Neuronal stem cell (in vitro differentiated cells): ENCODE results near the gene PLXNB2.
A peak's percentile ranks its signal among the peaks of the same experiment; 100 is the strongest.

Experiments
- DNase-seq: peaks from one replicate; pipeline ENCODE4 v3.0.0-alpha.2; 2013; ENCODE audit warnings: low spot score
- H2AFZ ChIP-seq: one replicate; pipeline ENCODE4 v1.6.1; 2013; ENCODE audit warnings: mild to moderate bottlenecking, low read length, inconsistent platforms
- H2AK5ac ChIP-seq: 2 replicates; pipeline ENCODE4 v1.6.1; 2013; ENCODE audit warnings: low read depth, mild to moderate bottlenecking, inconsistent platforms, low read length, moderate library complexity, mixed read lengths
- H2BK120ac ChIP-seq: 2 replicates; pipeline ENCODE4 v1.6.1; 2013; ENCODE audit warnings: low read depth, mild to moderate bottlenecking, inconsistent platforms, low read length, moderate library complexity, mixed read lengths
- H2BK12ac ChIP-seq: one replicate; pipeline ENCODE4 v1.6.1; 2013; ENCODE audit warnings: low read length, inconsistent platforms
- H2BK15ac ChIP-seq: 2 replicates; pipeline ENCODE4 v1.6.1; 2013; ENCODE audit warnings: mild to moderate bottlenecking, low read length, inconsistent platforms, mixed read lengths
- H2BK5ac ChIP-seq: one replicate; pipeline ENCODE4 v1.6.1; 2013; ENCODE audit warnings: inconsistent platforms, mild to moderate bottlenecking, low read length, moderate library complexity
- H3K14ac ChIP-seq: one replicate; pipeline ENCODE4 v1.6.1; 2013; ENCODE audit warnings: low read length, inconsistent platforms
- H3K18ac ChIP-seq: 2 replicates; pipeline ENCODE4 v1.6.1; 2013; ENCODE audit warnings: low read length, inconsistent platforms
- H3K23ac ChIP-seq: 2 replicates; pipeline ENCODE4 v1.6.1; 2013; ENCODE audit warnings: low read depth, mild to moderate bottlenecking, mixed read lengths, low read length, inconsistent platforms; ENCODE audit not compliant: poor library complexity
- H3K27ac ChIP-seq: replicated peaks from 3 replicates; pipeline ENCODE4 v1.5.1; 2013; ENCODE audit warnings: low read length, inconsistent platforms
- H3K27me3 ChIP-seq, 3 experiments: 2 replicates each; pipeline ENCODE4 v1.6.1; 2013; ENCODE audit warnings: low read length in 3 of 3, mild to moderate bottlenecking in 2 of 3, inconsistent platforms in 1 of 3, low read depth in 1 of 3, mixed read lengths in 1 of 3, moderate library complexity in 1 of 3; ENCODE audit not compliant: control insufficient read depth in 3 of 3, insufficient read depth in 3 of 3
- H3K36me3 ChIP-seq, 2 donors: replicated peaks in 1 of 2; 2 replicates each; pipeline ENCODE4 v1.6.1; 2013; ENCODE audit warnings: low read length in 2 of 2; ENCODE audit not compliant: control insufficient read depth in 2 of 2, insufficient read depth in 2 of 2
- H3K4ac ChIP-seq: 2 replicates; pipeline ENCODE4 v1.6.1; 2013; ENCODE audit warnings: inconsistent platforms, mild to moderate bottlenecking, low read length, moderate library complexity
- H3K4me1 ChIP-seq, 2 donors: 1 replicate in 1 of 2; 2 replicates in 1 of 2; pipeline ENCODE4 v1.6.1; 2013; ENCODE audit warnings: low read length in 2 of 2, low read depth in 1 of 2; ENCODE audit not compliant: control insufficient read depth in 2 of 2, insufficient read depth in 1 of 2
- H3K4me2 ChIP-seq: one replicate; pipeline ENCODE4 v1.6.1; 2013; ENCODE audit warnings: mild to moderate bottlenecking, low read length, inconsistent platforms; ENCODE audit not compliant: insufficient read depth, poor library complexity, severe bottlenecking
- H3K4me3 ChIP-seq, 2 donors: 2 replicates each; pipeline ENCODE4 v1.5.1; 2013; ENCODE audit warnings: low read length in 2 of 2, mild to moderate bottlenecking in 2 of 2, inconsistent platforms in 1 of 2, moderate library complexity in 1 of 2
- H3K79me1 ChIP-seq: one replicate; pipeline ENCODE4 v1.6.1; 2013; ENCODE audit warnings: low read depth, mild to moderate bottlenecking, inconsistent platforms, low read length, moderate library complexity
- H3K9ac ChIP-seq: one replicate; pipeline ENCODE4 v1.6.1; 2013; ENCODE audit warnings: mild to moderate bottlenecking, low read depth, low read length, inconsistent platforms; ENCODE audit not compliant: poor library complexity
- H3K9me3 ChIP-seq, 2 donors: replicated peaks in 1 of 2; 2 replicates each; pipeline versions ENCODE3 to v1.6.1; 2013; ENCODE audit warnings: low read length in 2 of 2, mild to moderate bottlenecking in 2 of 2, inconsistent platforms in 1 of 2, low read depth in 1 of 2, mixed read lengths in 1 of 2, moderate library complexity in 1 of 2; ENCODE audit not compliant: control insufficient read depth in 2 of 2, insufficient read depth in 1 of 2
- H4K8ac ChIP-seq: one replicate; pipeline ENCODE4 v1.6.1; 2013; ENCODE audit warnings: low read depth, mild to moderate bottlenecking, inconsistent platforms, low read length, moderate library complexity
- H4K91ac ChIP-seq: one replicate; pipeline ENCODE4 v1.6.1; 2013; ENCODE audit warnings: low read length, low read depth, mild to moderate bottlenecking, inconsistent platforms; ENCODE audit not compliant: poor library complexity
- WGBS, 2 donors: extraction: QIAGEN DNeasy Blood & Tissue Kit; methylation state at CpG; one replicate each; pipeline ENCODE4 v1.1.7; 2013; ENCODE audit warnings: missing lambda C conversion rate in 2 of 2, mixed read lengths in 1 of 2; ENCODE audit not compliant: insufficient read length in 2 of 2, insufficient replicate concordance in 1 of 2; ENCODE audit errors: extremely low coverage in 2 of 2; 5-methylcytosine and 5-hydroxymethylcytosine counted together

The PLXNB2 gene

GRCh38 chr22:50249341-50250248, 57.9 kb downstream of the PLXNB2 start:
- peak overlapping the region; percentile 99 for H3K14ac ChIP-seq
- H2BK120ac ChIP-seq: no peak overlapping the region
- no peak overlapping the region for H4K8ac ChIP-seq
- WGBS, 2 donors: no CpG with 5 or more reads among the region's 32 CpGs
- H4K91ac ChIP-seq: no peak overlapping the region
- peak overlapping the region; percentile 75 for H2BK5ac ChIP-seq
- H3K9ac ChIP-seq: peak overlapping the region; percentile 91
- H3K9me3 ChIP-seq: no peaks in the 10 kb centered on the region
- no peak overlapping the region for H2AFZ ChIP-seq
- H3K79me1 ChIP-seq: peaks cover 24% of the 10 kb centered on the region
- H3K27ac ChIP-seq: no peak overlapping the region
- H3K4me2 ChIP-seq: peak overlapping the region; percentile 98
- no peak for DNase-seq
- H2BK15ac ChIP-seq: peak overlapping the region; percentile 94
- H2BK12ac ChIP-seq: peak overlapping the region; percentile 58
- H3K18ac ChIP-seq: peak overlapping the region; percentile 91
- H3K27me3 ChIP-seq: no peaks in the 10 kb centered on the region
- peak overlapping the region; percentile 37 for H3K4ac ChIP-seq
- H3K4me3 ChIP-seq: peak overlapping the region; percentile 12 to 72
- H2AK5ac ChIP-seq: peak overlapping the region; percentile 100
- H3K4me1 ChIP-seq: peaks cover 21 to 22% of the 10 kb centered on the region in 2 donors
- peaks cover 25 to 54% of the 10 kb centered on the region in 2 donors for H3K36me3 ChIP-seq
- H3K23ac ChIP-seq: peak overlapping the region; percentile 97

- H2AFZ ChIP-seq: no peak overlapping the region
- H3K9me3 ChIP-seq: no peaks in the 10 kb centered on the region
- peak overlapping the region; percentile 82 for H4K8ac ChIP-seq
- H3K36me3 ChIP-seq: peaks cover 22 to 46% of the 10 kb centered on the region in 2 donors
- peak overlapping the region; percentile 73 for H2BK12ac ChIP-seq
- H3K23ac ChIP-seq: peak overlapping the region; percentile 73
- peaks cover 28 to 33% of the 10 kb centered on the region in 2 donors for H3K4me1 ChIP-seq
- H2AK5ac ChIP-seq: peak overlapping the region; percentile 75
- peak overlapping the region; percentile 94 for H4K91ac ChIP-seq
- WGBS, 2 donors: no CpG with 5 or more reads among the region's 29 CpGs
- H3K18ac ChIP-seq: no peak overlapping the region
- H3K27ac ChIP-seq: no peak overlapping the region
- peak overlapping the region; percentile 43 for H2BK15ac ChIP-seq
- H3K27me3 ChIP-seq: no peaks in the 10 kb centered on the region
- peak overlapping the region; percentile 38 for H3K14ac ChIP-seq
- H3K9ac ChIP-seq: peak overlapping the region; percentile 77
- H2BK120ac ChIP-seq: no peak overlapping the region
- no peak for DNase-seq
- H3K79me1 ChIP-seq: peaks cover 28% of the 10 kb centered on the region
- H2BK5ac ChIP-seq: no peak overlapping the region
- H3K4me3 ChIP-seq: no peak overlapping the region
- H3K4ac ChIP-seq: no peak overlapping the region
- no peak overlapping the region for H3K4me2 ChIP-seq
Measured at GRCh38 chr22:50248196-50249081, 59.0 kb downstream of the PLXNB2 start.

- Histone ChIP-seq H4K91ac (peak overlapping the region; percentile 94), H3K79me1 (peaks cover 30% of the 10 kb centered on the region), H3K36me3 (peaks cover 17 to 40% of the 10 kb centered on the region in 2 donors), H3K14ac (peak overlapping the region; percentile 38), H2BK12ac (peak overlapping the region; percentile 73), H3K27ac (no peak overlapping the region), H3K23ac (peak overlapping the region; percentile 65), H4K8ac (no peak overlapping the region), H3K4ac (no peak overlapping the region), H3K27me3 (no peaks in the 10 kb centered on the region), H3K4me1 (peaks cover 28 to 35% of the 10 kb centered on the region in 2 donors), H2BK15ac (no peak overlapping the region), H2AFZ (no peak overlapping the region), H2BK120ac (no peak overlapping the region), H3K18ac (no peak overlapping the region), H3K9me3 (no peaks in the 10 kb centered on the region), H3K4me2 (no peak overlapping the region), H3K4me3 (peak overlapping the region in 1 of 2 donors; percentile 52), H3K9ac (peak overlapping the region; percentile 70), H2BK5ac (no peak overlapping the region), H2AK5ac (peak overlapping the region; percentile 75)
- no CpG with 5 or more reads among the region's 16 CpGs for WGBS, 2 donors
- no peak for DNase-seq
Measured at GRCh38 chr22:50247748-50248147, 59.7 kb downstream of the PLXNB2 start.
